ENCODE measurements around the gene HCAR1.

DNA sequence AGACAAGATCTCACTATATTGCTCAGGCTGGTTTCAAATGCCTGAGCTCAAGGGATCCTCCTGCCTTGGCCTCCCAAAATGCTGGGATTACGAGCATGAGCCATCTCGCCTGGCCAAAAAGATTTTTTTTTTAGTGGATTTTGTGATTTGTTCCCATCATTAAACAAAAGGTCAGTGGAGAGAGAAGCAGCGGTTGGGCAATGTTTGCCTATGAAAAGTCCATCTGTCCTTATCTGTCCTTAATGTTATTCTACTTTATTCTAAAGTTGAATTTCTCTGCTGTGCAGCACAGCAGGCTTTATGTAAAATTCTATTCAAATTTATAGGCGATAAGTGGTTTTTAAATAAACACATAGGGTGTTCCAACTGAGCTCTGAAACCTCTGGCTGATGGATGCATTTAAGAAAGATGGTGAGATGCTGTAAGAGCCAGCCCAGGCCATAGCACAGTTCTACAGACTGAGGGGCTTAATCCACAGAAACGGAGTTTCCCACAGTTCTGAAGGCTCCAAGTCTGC, 46.3 kb downstream of the HCAR1 start:
- TF ChIP-seq, protein P1, sequence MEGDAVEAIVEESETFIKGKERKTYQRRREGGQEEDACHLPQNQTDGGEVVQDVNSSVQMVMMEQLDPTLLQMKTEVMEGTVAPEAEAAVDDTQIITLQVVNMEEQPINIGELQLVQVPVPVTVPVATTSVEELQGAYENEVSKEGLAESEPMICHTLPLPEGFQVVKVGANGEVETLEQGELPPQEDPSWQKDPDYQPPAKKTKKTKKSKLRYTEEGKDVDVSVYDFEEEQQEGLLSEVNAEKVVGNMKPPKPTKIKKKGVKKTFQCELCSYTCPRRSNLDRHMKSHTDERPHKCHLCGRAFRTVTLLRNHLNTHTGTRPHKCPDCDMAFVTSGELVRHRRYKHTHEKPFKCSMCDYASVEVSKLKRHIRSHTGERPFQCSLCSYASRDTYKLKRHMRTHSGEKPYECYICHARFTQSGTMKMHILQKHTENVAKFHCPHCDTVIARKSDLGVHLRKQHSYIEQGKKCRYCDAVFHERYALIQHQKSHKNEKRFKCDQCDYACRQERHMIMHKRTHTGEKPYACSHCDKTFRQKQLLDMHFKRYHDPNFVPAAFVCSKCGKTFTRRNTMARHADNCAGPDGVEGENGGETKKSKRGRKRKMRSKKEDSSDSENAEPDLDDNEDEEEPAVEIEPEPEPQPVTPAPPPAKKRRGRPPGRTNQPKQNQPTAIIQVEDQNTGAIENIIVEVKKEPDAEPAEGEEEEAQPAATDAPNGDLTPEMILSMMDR (IDR thresholded peaks at IDR 0.05), result no peak
- TF ChIP-seq POLR2AphosphoS5 (IDR thresholded peaks at IDR 0.05), result no peak

Measured in suprapubic skin (tissue), 3 donors.